CD4-positive, alpha-beta T cell treated with Interleukin-6 for 4 hours (primary cell): Measurements from ENCODE around the gene CDCP1.

ENCODE experiments used
- DNase-seq: peaks from one replicate; pipeline ENCODE4 v3.0.0-alpha.2; 2020; ENCODE audit warnings: mixed read lengths

Gene CDCP1

DNA sequence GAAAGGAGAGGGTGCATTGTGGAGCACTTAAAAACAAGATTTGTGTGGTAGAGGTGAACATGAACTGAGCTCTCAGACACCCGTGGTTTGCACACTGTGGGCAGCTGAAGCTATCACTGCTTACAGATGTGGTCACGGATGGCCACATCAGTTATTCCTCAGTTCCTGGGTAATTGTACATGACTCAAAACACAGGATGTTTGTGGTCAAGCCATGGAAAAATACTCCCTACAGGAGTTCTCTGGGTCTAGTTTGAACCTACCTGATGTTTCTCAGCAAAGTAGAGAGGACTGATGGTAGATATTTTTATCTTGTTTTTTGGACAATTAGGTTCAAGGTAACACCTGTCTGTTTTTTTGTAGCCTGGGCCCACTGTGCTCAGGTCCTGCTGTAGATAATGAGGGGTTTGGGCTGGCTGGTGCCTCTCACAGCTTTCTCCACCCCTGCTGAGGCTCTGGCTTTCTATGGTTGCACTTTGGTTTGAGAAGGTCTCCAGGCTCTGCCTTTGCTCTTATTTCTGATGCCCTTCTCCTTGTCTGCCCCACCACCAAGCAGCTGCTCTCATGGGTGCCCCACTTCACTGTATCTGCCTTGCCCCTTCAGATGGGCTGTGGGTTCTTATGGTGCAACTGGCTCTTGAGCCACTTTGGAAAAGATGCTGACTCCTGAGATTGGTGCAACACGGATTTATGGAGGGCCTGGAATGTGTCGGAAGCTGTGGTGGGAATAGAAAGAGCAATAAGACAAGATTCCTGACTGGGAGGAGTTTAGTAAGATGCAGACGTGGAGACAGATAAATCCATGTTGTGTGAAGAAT is 40.1 kb downstream of the CDCP1 start:
- DNase-seq = peak; percentile 79

GRCh38 chr3:45104715-45105711 is 41.2 kb downstream of the CDCP1 start:
- no peak for DNase-seq

- DNase-seq = no peak
These were observed 42.1 kb downstream of the CDCP1 start for GRCh38 chr3:45103753-45104714.

DNA sequence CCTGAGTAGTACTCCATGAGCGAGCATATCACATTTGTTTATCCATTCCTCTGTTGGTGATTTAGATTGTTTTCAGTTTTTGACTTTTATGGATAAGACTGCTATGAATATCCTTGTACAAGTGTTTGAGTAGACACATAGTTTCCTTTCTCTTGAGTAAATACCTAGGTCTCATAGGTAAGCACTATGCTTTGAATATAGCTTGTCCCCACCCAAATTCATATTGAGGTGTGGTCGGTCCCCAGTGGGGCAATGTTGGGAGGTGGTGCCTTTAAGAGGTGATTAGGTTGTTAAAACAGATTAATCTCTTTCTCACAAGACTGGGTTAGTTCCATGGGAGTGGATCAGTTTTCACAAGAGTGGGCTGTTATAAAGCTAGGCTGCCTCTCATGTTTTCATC is 42.8 kb downstream of the CDCP1 start:
- DNase-seq = no peak

DNA sequence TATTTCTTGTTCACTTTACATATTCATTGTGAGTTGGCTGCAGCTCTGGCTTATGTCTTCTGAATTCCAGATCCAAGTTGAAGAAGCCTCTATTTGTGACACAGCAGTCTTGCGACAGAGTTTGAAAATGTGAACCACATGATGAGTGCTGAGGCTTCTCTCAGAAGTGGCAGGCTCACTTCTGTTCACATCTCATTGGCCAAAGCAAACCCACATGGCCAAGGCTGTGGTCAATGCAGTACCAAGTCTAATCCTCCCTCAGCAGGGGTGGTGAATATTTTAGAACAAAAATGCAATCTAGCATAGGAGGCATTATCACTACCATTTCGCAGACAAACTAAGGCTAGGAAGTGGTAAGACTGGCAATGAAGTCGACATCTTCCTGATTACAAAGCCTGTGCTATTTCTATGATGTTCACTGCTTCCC is 45.2 kb downstream of the CDCP1 start:
- no peak for DNase-seq

- DNase-seq = no peak
These were observed 47.9 kb downstream of the CDCP1 start for GRCh38 chr3:45098310-45098709.

DNA sequence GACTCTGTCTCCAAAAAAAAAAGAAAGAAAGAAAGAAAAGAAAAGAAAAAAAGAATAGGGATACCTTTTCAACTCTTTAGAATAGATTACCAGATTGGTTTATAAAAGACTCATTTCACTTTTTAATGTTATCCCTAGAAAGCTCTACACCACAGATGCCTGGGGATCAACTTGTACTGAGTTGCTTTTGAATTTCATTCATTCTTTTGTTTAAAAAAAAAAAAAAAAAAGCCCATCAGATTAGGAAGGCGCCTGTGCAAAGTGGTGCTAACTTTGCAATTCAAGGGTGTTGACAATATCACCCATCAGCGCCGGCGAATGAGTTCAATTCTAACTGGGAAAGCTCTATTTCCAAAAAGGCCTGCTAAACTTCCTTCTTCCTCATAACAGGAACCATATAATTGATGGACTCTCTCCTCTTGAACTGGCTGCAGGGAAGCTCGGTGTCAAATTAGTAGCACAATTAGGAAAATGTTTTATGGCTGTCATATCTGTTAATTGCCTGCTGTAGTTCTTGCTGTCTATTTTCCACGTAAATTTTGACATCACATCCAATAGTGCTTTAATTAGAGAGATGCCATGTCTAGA is 48.8 kb downstream of the CDCP1 start:
- no peak for DNase-seq

- no peak for DNase-seq
These were observed 50.2 kb downstream of the CDCP1 start for GRCh38 chr3:45095916-45096526.

- DNase-seq = no peak
These were observed 53.0 kb downstream of the CDCP1 start for GRCh38 chr3:45093176-45093575.

- DNase-seq = no peak
These were observed 53.8 kb downstream of the CDCP1 start for GRCh38 chr3:45092132-45093031.

- no peak for DNase-seq
These were observed 55.3 kb downstream of the CDCP1 start for GRCh38 chr3:45090855-45091254.

DNA sequence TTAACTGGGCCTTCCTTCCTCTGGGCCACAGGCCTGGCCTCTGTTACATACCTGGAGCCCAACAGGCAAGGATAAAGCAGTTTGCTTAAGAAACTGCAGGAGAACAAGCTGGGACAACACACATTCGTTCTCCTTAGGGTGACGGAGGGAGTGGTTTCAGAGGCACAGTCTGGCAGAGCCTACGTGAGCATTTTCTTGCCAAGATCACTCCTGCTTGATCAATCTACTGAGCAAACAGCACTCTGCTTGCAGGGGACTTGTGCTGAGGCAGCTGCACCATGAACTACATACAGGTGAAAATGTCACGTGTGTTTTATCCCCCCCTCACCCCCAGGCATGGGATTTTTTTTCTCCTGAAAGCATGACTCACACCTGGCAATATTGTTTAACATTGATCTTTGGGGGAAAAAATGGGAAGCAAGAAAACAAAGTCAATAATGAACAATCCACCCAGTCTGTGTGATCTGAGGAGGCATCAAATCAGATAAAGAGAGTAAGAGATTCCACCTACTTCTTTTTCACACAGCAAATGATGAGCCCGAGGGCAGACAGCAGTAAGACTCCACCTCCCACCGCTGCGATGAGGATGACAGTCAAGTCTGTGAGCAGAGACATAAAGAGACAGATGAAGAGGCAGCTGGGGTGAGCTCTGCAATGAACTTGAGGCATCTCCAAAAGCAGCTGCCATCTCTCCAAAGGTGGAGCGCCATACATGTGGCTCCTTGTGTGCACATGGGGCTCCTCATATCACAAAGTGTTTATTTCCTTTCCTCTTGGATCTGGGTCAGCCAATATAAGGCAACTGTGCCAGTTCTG is 57.4 kb downstream of the CDCP1 start:
- no peak for DNase-seq

DNA sequence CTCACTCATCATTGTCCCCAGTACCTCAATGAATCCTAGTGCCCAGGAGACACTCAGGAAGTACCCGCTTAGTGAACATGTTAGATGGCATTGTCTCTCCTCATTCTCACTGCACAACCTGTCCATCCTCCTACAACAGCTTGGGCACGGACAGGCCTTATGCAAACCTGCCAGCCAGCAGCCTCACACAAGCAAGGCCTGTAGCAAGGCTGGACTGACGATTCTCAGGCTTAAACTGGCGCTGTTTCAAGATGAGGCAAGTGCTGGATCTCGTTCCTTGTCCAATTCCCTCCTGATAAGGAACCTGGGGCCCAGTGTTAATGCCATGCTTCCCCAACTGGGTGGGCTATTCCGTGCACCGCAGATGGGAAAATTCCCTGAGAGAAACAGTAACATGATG is 59.0 kb downstream of the CDCP1 start:
- DNase-seq = no peak

GRCh38 chr3:45084820-45085816 is 61.1 kb downstream of the CDCP1 start:
- no peak for DNase-seq

GRCh38 chr3:45084361-45084760 is 61.8 kb downstream of the CDCP1 start:
- DNase-seq = no peak

GRCh38 chr3:45083023-45083422 is 63.2 kb downstream of the CDCP1 start:
- DNase-seq = no peak

GRCh38 chr3:45082142-45082538 is 64.0 kb downstream of the CDCP1 start:
- DNase-seq = no peak

- DNase-seq = no peak
These were observed 64.6 kb downstream of the CDCP1 start for GRCh38 chr3:45081506-45082141.
